CD4-positive, alpha-beta T cell treated with Interleukin-4 for 4 hours (primary cell): ENCODE measurements around the gene CNTN4.
"Not testable (repeated sequence)": the region's sequence is repeated elsewhere in the genome, so short reads cannot be mapped to it uniquely, and the experiment has no call there.

Experiments
- DNase-seq: peaks from one replicate; pipeline ENCODE4 v3.0.0-alpha.2; 2020

Gene CNTN4

GRCh38 chr3:2098398-2099027, at the start of gene CNTN4:
Gene CNTN4 (plus strand): TSS chr3:2098866.
- DNase-seq, result no peak

- DNase-seq, result no peak
Observed at GRCh38 chr3:2061360-2061759, 37.3 kb upstream of the CNTN4 start.

DNA sequence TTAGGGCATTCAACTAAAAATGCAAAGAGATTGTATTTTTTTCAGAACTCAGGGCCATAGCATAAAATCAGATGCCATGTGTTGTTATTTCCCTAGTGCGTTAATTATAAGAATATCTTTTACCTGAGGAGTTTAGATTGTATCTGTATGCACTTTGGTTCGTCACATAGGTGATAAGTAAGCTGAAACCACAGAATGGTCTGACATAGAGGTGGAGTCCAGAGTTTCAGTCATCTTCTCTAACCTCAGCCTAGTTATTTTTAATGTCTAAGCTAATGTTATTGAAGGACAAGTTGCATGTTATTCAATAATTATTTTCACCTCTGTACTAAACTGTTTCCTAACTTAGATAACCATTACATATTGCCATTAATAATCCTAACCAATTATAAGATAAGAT, 27.1 kb upstream of the CNTN4 start:
- no peak for DNase-seq

- DNase-seq, result no peak
Observed at GRCh38 chr3:2078821-2079220, 19.8 kb upstream of the CNTN4 start.

DNA sequence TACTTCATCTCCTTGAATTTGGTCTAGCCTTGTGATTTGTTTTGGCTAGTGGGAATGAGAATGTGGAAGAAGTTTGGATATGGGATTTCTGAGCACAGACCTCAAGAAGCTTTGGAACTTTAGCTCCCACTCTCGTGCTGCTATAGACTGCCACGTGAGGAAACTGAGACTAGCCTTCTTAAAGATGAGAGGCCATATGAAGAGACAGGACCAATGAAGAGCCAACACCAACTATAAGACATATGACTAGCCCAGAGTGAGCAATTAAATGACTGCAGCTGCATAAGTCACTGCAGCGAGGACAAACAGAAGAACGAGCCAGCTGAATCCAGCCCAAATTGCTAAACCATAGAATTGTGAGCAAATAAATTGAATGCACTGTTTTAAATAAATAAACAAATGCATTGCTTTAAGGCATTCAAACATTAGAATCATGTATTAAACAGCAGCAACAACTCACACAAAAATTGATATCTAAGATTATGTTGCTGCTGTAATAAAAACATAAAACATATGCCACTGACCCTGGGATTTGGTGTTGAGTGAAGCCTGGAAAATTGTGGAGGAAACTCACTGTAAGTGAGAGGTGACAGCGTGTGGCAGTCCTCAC, 15.7 kb upstream of the CNTN4 start:
- no peak for DNase-seq

DNA sequence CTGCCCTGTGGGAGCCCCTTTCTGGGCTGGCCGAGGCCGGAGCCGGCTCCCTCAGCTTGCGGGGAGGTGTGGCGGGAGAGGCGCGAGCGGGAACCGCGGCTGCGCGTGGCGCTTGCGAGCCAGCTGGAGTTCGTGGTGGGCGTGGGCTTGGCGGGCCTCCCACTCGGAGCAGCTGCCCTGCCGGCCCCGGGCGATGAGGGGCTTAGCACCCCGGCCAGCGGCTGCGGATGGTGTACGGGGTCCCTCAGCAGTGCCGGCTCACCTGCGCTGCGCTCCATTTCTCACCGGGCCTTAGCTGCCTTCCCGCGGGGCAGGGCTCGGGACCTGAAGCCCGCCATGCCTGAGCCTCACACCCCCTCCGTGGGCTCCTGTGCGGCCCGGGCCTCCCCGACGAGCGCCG, 15.1 kb upstream of the CNTN4 start:
- not testable (repeated sequence) for DNase-seq

- no peak for DNase-seq
Observed at GRCh38 chr3:2090095-2090911, 8.4 kb upstream of the CNTN4 start.

DNA sequence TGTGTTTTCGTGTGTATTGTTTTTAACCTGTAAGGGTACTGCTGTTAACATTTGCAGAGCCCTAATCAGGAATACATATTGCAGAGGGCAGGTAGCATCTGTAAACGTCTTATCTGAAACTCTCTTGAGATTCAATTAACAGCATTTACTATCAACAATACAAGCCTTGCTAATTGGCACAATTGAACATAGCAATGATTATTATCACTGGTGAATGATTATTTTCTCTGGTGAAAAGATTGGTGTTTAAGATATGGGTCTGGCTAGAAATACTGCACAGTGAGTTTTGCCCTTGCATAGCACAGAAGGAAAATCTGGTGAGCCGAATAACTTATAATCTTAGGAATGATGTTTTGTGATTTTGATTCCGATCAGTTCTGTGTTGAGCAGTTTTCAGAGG, 5.9 kb upstream of the CNTN4 start:
- no peak for DNase-seq

GRCh38 chr3:2094941-2095340, 3.7 kb upstream of the CNTN4 start:
- DNase-seq, result no peak

DNA sequence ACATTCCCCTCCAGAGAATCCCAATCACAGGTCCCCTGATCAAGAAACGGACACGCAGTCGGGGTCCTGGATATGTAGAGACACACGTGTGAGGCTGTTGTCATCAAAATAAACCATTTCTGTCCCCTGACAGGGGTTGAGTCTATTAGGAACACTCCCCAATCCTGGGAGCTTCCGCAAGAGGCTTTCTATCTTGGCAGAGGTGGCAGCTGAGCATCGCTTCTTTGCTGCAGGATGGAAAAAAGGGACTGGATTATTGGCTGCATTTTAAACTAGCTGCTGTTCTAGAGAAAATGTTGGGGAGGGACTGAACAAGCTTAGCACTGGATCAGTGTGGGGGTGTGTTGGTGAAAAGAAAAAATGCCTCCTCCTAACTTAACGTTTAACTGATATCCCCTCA, 2.5 kb upstream of the CNTN4 start:
- DNase-seq, result no peak

GRCh38 chr3:2097641-2098191, 950 bp upstream of the CNTN4 start:
- no peak for DNase-seq

- DNase-seq, result no peak
Observed at GRCh38 chr3:2099028-2099671, 484 bp downstream of the CNTN4 start.

DNA sequence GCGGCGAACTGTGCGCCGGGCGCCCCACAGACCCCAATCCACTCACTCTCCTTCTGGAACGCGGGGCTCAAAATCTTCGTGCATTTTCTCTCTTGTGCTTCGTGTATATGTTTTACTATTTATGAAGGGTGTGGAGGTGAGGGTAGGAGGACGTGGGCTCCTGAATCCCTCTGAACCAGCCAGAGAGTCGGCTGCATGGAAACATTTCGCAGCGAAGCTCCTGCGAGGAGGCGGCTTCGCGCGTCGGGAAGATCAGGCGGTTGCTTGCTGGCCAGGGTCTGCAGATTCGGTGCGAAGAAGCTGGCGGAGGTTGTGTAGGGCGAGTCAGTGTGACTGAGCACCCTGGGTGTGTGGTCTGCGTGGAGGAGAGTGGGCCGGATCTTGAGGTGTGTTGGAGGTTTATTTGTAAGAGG, 1.1 kb downstream of the CNTN4 start:
- no peak for DNase-seq

DNA sequence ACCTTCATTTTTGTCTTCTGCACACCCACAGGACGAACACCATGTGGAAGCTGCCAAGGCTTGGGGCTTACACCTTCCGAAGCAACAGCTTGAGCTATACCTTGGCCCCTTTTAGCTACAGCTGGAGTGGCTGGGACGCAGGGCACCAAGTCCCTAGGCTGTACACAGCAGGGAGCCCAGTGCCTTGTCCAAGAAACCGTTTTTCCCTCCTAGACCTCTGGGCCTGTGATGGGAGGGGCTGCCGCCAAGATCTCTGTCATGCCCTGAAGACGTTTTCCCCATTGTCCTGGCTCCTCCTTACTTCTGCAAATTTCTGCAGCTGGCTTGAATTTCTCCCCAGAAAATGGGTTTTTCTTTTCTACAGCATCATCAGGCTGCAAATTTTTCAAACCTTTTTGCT, 7.8 kb downstream of the CNTN4 start:
- DNase-seq, result no peak

DNA sequence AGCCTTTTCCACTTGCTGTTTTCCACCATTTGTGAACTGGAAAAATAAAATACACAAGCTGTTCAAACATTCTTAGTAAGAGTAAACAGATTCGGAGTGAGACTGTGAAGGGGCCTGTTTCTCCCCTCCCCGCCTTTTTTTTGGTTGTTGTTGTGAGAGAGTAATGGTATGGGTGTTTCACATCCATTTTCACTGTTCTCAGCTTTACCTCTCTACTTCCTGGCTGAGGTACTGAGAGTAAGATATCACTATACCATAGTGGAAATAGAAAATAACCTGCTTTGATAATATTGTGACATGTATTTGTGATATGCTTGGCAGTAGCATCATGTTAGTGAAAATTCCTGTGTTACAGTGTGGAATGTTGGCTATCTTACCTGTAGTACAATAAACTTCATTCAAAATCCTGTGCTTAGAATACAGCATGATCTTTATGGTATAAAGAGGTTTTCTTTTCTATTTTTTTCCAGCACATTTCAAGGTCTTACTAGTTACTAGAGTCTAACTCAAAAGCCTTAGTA, 12.0 kb downstream of the CNTN4 start:
- no peak for DNase-seq

DNA sequence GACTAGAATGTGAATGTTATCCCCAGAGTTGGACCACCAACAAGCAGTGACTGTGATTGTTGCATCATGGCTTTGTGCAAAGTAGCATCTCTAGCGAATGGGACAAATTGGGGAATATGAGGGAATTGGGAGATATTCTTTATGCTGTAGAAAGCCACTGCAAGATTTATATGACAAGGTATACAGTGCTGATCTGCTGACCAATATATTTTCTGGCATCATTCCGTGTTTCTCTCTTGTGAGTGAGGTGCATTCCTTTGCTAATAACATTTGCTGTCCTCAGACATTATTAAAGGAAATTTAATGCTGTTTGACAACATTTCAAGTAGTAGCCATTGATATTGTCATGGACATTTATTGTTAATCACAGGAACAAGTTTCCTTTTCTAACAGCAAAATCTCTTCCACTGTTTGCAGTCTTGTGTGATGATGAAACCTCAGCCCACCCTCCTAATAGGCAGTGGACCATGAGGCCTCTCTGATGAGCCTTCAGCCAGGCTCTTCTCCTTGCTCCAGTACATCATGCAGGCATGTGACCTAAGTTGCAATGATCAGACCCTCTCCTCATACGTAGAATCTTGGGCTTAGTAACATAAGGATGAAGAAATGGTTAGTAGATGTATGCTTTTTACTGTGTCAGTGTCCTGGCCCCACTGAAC, 16.1 kb downstream of the CNTN4 start:
- DNase-seq, result no peak

DNA sequence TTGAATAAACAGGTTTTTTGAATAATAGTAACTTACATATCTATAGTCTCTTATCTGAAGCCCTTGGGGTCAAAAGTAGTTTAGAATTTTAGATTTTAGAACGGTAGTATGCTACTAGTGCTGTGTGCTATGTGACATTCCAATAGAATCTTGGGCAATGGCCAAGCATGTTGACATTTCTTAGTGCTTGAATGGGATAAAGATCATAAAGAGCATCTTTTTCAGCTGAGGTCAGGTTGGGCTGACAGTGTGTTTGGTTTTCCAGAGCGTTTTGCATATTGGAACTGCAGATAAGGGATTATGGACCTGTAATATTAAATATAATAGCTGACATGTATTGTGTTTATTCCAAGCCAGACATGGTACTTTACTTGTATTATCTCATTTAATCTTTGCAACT, 32.1 kb downstream of the CNTN4 start:
- DNase-seq, result no peak

GRCh38 chr3:2133146-2133545, 34.5 kb downstream of the CNTN4 start:
- no peak for DNase-seq

- no peak for DNase-seq
Observed at GRCh38 chr3:2137651-2138050, 39.0 kb downstream of the CNTN4 start.

DNA sequence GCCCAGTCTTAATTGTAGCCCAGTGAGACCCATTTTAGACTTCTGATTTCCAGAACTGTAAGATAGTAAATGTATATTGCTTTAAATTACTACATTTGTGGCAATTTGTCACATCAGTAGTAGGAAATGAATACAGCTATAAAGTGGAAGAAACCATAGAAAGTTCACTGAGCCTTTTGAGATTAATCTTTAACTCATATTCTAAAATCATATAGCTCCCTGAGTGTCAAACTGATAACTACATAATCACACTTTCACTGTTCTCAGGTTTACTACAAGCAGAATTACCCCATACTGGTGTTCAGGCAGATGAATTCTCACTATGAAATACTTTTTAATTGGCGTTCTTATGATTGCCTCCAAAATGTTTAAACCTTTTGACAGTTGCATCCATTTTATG, 42.8 kb downstream of the CNTN4 start:
- DNase-seq, result no peak

DNA sequence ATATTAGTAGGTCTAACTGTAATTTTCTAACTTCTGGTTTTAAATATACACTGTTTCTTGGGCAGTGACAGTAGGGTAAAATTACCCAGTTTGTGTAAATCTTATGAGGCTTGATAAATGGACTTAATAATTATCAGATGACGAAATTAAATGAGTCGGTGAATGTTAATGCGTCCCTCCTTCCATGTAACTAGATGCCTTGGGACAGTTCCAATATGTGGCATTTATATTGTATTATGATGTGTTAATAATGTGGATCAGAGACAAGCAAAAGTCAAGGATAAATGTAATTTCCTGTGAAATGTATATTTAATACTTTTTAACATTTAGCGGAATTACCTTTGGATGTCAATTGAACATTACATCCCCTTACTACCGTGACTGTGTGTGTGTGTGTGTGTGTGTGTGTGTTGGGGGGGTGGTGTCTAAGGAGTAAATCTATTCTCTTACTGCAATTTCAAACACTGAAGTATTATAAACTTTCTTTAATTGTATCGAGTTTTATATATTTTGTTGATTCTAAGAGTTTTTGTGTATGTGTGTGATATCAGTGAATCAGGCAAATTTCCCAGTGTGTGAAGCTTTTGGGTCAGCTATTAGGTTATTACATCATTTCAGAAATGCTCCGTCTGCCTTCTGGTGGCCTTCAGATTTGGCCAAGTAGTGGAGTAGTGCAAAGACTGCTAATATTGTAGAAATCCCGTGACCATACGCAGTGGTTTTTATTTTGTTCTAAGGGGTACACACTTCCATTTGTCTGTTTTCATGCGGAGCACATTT, 50.1 kb downstream of the CNTN4 start:
- DNase-seq, result no peak

- no peak for DNase-seq
Observed at GRCh38 chr3:2153053-2153452, 54.4 kb downstream of the CNTN4 start.
